GM23338 (cell line): ENCODE data around the gene SEPTIN11.

Source experiments
- CREB1 ChIP-seq: fragments of 250-450 bp; sonication (Bioruptor Pico); IDR thresholded peaks from 2 replicates; pipeline ENCODE4 v1.5.0; 2020; ENCODE audit warnings: low read depth, mild to moderate bottlenecking, moderate library complexity
- CTCF ChIP-seq, 2 experiments: fragments of 200-600 bp in 1 of 2; sonication (generic) in 1 of 2; conservative IDR thresholded peaks; 2 replicates each; pipeline versions ENCODE4 v1.5.1 to v1.6.1; 2016 to 2017; ENCODE audit warnings: antibody characterized with exemption in 2 of 2, low read depth in 2 of 2, mild to moderate bottlenecking in 2 of 2, moderate library complexity in 1 of 2
- EZH2 ChIP-seq: fragments of 200-600 bp; sonication (generic); IDR thresholded peaks from one replicate; pipeline ENCODE4 v1.8.0; 2017; ENCODE audit warnings: antibody characterized with exemption, mild to moderate bottlenecking, low read depth; ENCODE audit not compliant: unreplicated experiment
- EZH2phosphoT487 ChIP-seq: fragments of 200-600 bp; sonication (generic); IDR thresholded peaks from one replicate; pipeline ENCODE4 v1.8.1; 2018; ENCODE audit warnings: antibody characterized with exemption; ENCODE audit not compliant: unreplicated experiment
- POLR2AphosphoS5 ChIP-seq: IDR thresholded peaks from 2 replicates; pipeline ENCODE4 v1.6.1; 2016; ENCODE audit warnings: antibody characterized with exemption, low read depth
- REST ChIP-seq: IDR thresholded peaks from one replicate; pipeline ENCODE4 v1.6.1; 2018; ENCODE audit warnings: antibody characterized with exemption; ENCODE audit not compliant: unreplicated experiment
- STAT1 ChIP-seq: IDR thresholded peaks from one replicate; pipeline ENCODE4 v1.6.1; 2016; ENCODE audit warnings: antibody characterized with exemption; ENCODE audit not compliant: unreplicated experiment

- TF ChIP-seq CTCF (conservative IDR thresholded peaks at IDR 0.05; ENCODE audit: low read depth in 2 of 2) (no peak), CREB1 (CRISPR knock-in tag) (no peak), EZH2 (no peak), EZH2phosphoT487 (no peak), STAT1 (no peak), REST (no peak), POLR2AphosphoS5 (no peak)
Observed at GRCh38 chr4:76957004-76957738, 7.6 kb downstream of the SEPTIN11 start.
